GM18517 (cell line): ENCODE data around the gene CDC42BPB.

ENCODE experiments used
- ATAC-seq: cut with Tn5 transposase; IDR thresholded peaks from one replicate; pipeline ENCODE4 v1.9.1; 2021; ENCODE audit warnings: mild to moderate bottlenecking, moderate library complexity; ENCODE audit not compliant: unreplicated experiment

The CDC42BPB gene

GRCh38 chr14:102998393-102998792, 59.0 kb downstream of the CDC42BPB start:
- no peak for ATAC-seq

GRCh38 chr14:102996941-102997340, 60.4 kb downstream of the CDC42BPB start:
- no peak for ATAC-seq

- ATAC-seq = no peak
These were observed 62.7 kb downstream of the CDC42BPB start for GRCh38 chr14:102994689-102995088.

GRCh38 chr14:102993523-102993922, 63.8 kb downstream of the CDC42BPB start:
- no peak for ATAC-seq

- no peak for ATAC-seq
These were observed 66.0 kb downstream of the CDC42BPB start for GRCh38 chr14:102991376-102991775.

GRCh38 chr14:102988054-102988453, 69.3 kb downstream of the CDC42BPB start:
- ATAC-seq = no peak

- no peak for ATAC-seq
These were observed 70.4 kb downstream of the CDC42BPB start for GRCh38 chr14:102986810-102987579.

- no peak for ATAC-seq
These were observed 71.7 kb downstream of the CDC42BPB start for GRCh38 chr14:102985665-102986064.

GRCh38 chr14:102984336-102985102, 72.8 kb downstream of the CDC42BPB start:
- no peak for ATAC-seq

GRCh38 chr14:102983496-102983895, 73.9 kb downstream of the CDC42BPB start:
- no peak for ATAC-seq

- no peak for ATAC-seq
These were observed 74.4 kb downstream of the CDC42BPB start for GRCh38 chr14:102982852-102983470.

GRCh38 chr14:102980409-102980810, 76.9 kb downstream of the CDC42BPB start:
- no peak for ATAC-seq

GRCh38 chr14:102979406-102979805, 77.9 kb downstream of the CDC42BPB start:
- ATAC-seq = no peak

GRCh38 chr14:102977475-102977874, 79.9 kb downstream of the CDC42BPB start:
- ATAC-seq = no peak

- ATAC-seq = no peak
These were observed 81.7 kb downstream of the CDC42BPB start for GRCh38 chr14:102975662-102976061.

- no peak for ATAC-seq
These were observed 83.6 kb downstream of the CDC42BPB start for GRCh38 chr14:102973706-102974285.

- ATAC-seq = no peak
These were observed 85.3 kb downstream of the CDC42BPB start for GRCh38 chr14:102971836-102972606.

- no peak for ATAC-seq
These were observed 86.0 kb downstream of the CDC42BPB start for GRCh38 chr14:102971314-102971713.

- no peak for ATAC-seq
These were observed 86.9 kb downstream of the CDC42BPB start for GRCh38 chr14:102970496-102970895.

GRCh38 chr14:102969901-102970300, 87.4 kb downstream of the CDC42BPB start:
- no peak for ATAC-seq
